C4-2B (cell line): ENCODE measurements around the gene FOXD2.

Experiments
- ZFX ChIP-seq: fragments of 450-650 bp; IDR thresholded peaks from 2 replicates; pipeline ENCODE4 v1.6.1; 2017
- TF ChIP-seq, protein P1 (sequence below): fragments of 450-650 bp; conservative IDR thresholded peaks from 2 replicates; pipeline ENCODE4 v1.5.1; 2017; ENCODE audit warnings: mild to moderate bottlenecking

DNA sequence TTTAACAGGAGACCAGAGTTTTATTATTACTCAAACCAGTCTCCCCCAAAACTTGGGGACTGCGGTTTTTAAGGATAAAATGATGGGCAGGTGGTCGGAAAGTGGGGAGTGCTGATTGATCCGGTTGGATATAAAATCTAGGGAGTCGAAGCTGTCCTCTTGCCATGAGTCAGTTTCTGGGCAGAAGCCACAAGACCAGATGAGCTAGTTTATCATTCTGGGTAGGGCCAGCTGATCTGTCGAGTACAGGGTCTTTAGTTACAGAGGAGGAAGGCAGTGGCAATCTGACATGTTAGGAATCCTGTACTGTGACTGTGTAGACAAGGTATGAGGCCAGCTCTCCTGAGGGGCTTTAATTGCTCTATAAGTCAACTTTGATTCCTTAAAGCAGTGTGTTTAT lies 44.7 kb upstream of the FOXD2 start:
- TF ChIP-seq, protein P1, sequence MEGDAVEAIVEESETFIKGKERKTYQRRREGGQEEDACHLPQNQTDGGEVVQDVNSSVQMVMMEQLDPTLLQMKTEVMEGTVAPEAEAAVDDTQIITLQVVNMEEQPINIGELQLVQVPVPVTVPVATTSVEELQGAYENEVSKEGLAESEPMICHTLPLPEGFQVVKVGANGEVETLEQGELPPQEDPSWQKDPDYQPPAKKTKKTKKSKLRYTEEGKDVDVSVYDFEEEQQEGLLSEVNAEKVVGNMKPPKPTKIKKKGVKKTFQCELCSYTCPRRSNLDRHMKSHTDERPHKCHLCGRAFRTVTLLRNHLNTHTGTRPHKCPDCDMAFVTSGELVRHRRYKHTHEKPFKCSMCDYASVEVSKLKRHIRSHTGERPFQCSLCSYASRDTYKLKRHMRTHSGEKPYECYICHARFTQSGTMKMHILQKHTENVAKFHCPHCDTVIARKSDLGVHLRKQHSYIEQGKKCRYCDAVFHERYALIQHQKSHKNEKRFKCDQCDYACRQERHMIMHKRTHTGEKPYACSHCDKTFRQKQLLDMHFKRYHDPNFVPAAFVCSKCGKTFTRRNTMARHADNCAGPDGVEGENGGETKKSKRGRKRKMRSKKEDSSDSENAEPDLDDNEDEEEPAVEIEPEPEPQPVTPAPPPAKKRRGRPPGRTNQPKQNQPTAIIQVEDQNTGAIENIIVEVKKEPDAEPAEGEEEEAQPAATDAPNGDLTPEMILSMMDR = no peak
- no peak for TF ChIP-seq ZFX
